GM12878 (cell line): Measurements from ENCODE around the gene OCA2. TPM values are rescaled to one million over a fixed set of nuclear protein-coding genes. Genes with fewer than 3 reads are reported as not detected.

Experiments used
- ATAC-seq: fragments of 200-7000 bp; cut with Tn5 transposase; 3 replicates; pipeline ENCODE4 v1.9.1; 2020; ENCODE audit warnings: mild to moderate bottlenecking, moderate library complexity
- BruUV-seq: library from RNA; stranded (reverse); fragments of 400-500 nt; replicated peaks from 2 replicates; lab custom pipeline; 2021; lab: Mats Ljungman, UMichigan
- CTCF ChIA-PET: fragments of 300-600 bp; sonication (Branson Sonifier 250); formaldehyde crosslinking; extraction: SDS; loops from one replicate; lab custom pipeline; 2021; ENCODE audit warnings: inconsistent platforms; lab: Yijun Ruan, JAX
- POLR2A ChIA-PET: fragments of 350-600 bp; formaldehyde crosslinking; extraction: SDS; loops from one replicate; lab custom pipeline; 2021; ENCODE audit warnings: inconsistent platforms; lab: Charles Lee
- RAD21 ChIA-PET: fragments of 300-600 bp; sonication (Branson Sonifier 250); formaldehyde crosslinking; loops from one replicate; lab custom pipeline; 2023; ENCODE audit warnings: antibody characterized with exemption; ENCODE audit not compliant: unreplicated experiment; lab: Charles Lee
- SMC1A ChIA-PET: fragments of 300-600 bp; sonication (Branson Sonifier 250); formaldehyde crosslinking; loops from one replicate; lab custom pipeline; 2023; ENCODE audit not compliant: unreplicated experiment, uncharacterized antibody; lab: Charles Lee
- DNase-seq: peaks from one replicate; pipeline ENCODE4 v3.0.0-alpha.2; 2011; ENCODE audit warnings: low read depth, low spot score
- FAIRE-seq: peaks from 3 replicates; lab custom pipeline; 2011; peaks lifted over from hg19 to GRCh38; lab: Jason Lieb, UNC
- H2AFZ ChIP-seq: 2 replicates; pipeline ENCODE4 v1.6.0; 2011; ENCODE audit warnings: low read depth, low read length, control low read depth; ENCODE audit not compliant: control insufficient read depth
- H3K27ac ChIP-seq: 2 replicates; pipeline ENCODE4 v1.5.1; 2011; ENCODE audit warnings: control low read depth; ENCODE audit not compliant: control insufficient read depth, insufficient read depth
- H3K27me3 ChIP-seq, 2 experiments: replicated peaks in 1 of 2; 2 replicates each; pipeline versions ENCODE4 v1.6.0 to v1.6.1; 2011; ENCODE audit warnings: low read length in 1 of 2; ENCODE audit not compliant: control insufficient read depth in 2 of 2, insufficient read depth in 2 of 2
- H3K36me3 ChIP-seq, 2 experiments: 2 replicates each; pipeline ENCODE4 v1.5.1; 2011; ENCODE audit warnings: low read length in 1 of 2; ENCODE audit not compliant: control insufficient read depth in 2 of 2, insufficient read depth in 2 of 2
- H3K4me1 ChIP-seq: 2 replicates; pipeline ENCODE4 v1.6.1; 2011; ENCODE audit warnings: mild to moderate bottlenecking, low read length, moderate library complexity, mixed read lengths; ENCODE audit not compliant: control insufficient read depth, insufficient read depth
- H3K4me2 ChIP-seq: 2 replicates; pipeline ENCODE4 v1.6.0; 2011; ENCODE audit warnings: control low read depth; ENCODE audit not compliant: control insufficient read depth, insufficient read depth
- H3K4me3 ChIP-seq: fragments of 200-600 bp; sonication (generic); 2 replicates; pipeline ENCODE4 v1.5.1; 2016
- H3K79me2 ChIP-seq: 2 replicates; pipeline ENCODE4 v1.6.0; 2011; ENCODE audit warnings: low read length; ENCODE audit not compliant: control insufficient read depth, insufficient read depth
- H3K9ac ChIP-seq: 2 replicates; pipeline ENCODE4 v1.8.0; 2011; ENCODE audit warnings: low read length, control low read depth, mixed read lengths; ENCODE audit not compliant: control insufficient read depth, insufficient read depth
- H3K9me3 ChIP-seq: replicated peaks from 3 replicates; pipeline ENCODE4 v1.5.1; 2011; ENCODE audit warnings: mild to moderate bottlenecking, low read length; ENCODE audit not compliant: control insufficient read depth, insufficient read depth
- H4K20me1 ChIP-seq: 2 replicates; pipeline ENCODE4 v1.6.0; 2011; ENCODE audit not compliant: control insufficient read depth, insufficient read depth
- EGR1 ChIP-seq, 2 experiments: IDR thresholded peaks; 1 replicate in 1 of 2; 2 replicates in 1 of 2; pipeline ENCODE4 v1.6.1; 2011 to 2012; ENCODE audit warnings: low read depth in 2 of 2, low read length in 2 of 2, borderline replicate concordance in 1 of 2, mild to moderate bottlenecking in 1 of 2, moderate library complexity in 1 of 2
- ESRRA ChIP-seq: IDR thresholded peaks from 2 replicates; pipeline ENCODE4 v1.6.1; 2012; ENCODE audit warnings: mild to moderate bottlenecking, low read length, improper control_type of control experiment
- EZH2 ChIP-seq: IDR thresholded peaks from 2 replicates; pipeline ENCODE4 v1.6.1; 2012; ENCODE audit warnings: low read depth, mild to moderate bottlenecking, control low read depth, inconsistent platforms, low read length, borderline replicate concordance; ENCODE audit not compliant: control insufficient read depth
- FOS ChIP-seq: IDR thresholded peaks from 3 replicates; pipeline ENCODE4 v1.6.1; 2011; ENCODE audit warnings: borderline replicate concordance; ENCODE audit not compliant: insufficient read length; ENCODE audit errors: extremely low read depth
- NFYB ChIP-seq: IDR thresholded peaks from 2 replicates; pipeline ENCODE4 v1.6.1; 2011; ENCODE audit warnings: low read depth, mild to moderate bottlenecking, low read length, improper control_type of control experiment, moderate library complexity; ENCODE audit not compliant: insufficient read depth
- POLR2AphosphoS2 ChIP-seq: IDR thresholded peaks from 2 replicates; pipeline ENCODE4 v1.6.1; 2011; ENCODE audit warnings: low read depth, mild to moderate bottlenecking, low read length, improper control_type of control experiment, moderate library complexity
- WGBS: methylation state at CpG from one replicate; pipeline ENCODE4 v1.1.6; 2016; ENCODE audit warnings: low lambda C conversion rate; ENCODE audit not compliant: insufficient replicate concordance, insufficient coverage; ENCODE audit errors: missing lambda C conversion rate; 5-methylcytosine and 5-hydroxymethylcytosine counted together
- in situ Hi-C: fragments of 300-500 bp; cut with MboI; formaldehyde crosslinking; loops from 9 replicates; pipeline ENCODE4 v1.14.3; 2018; ENCODE audit warnings: mixed read lengths
- intact Hi-C: fragments of 100-400 bp; cut with micrococcal nuclease; formaldehyde crosslinking; loops from one replicate; pipeline ENCODE4 v1.14.2; 2022; ENCODE audit not compliant: unreplicated experiment
- polyA plus RNA-seq, 11 experiments: library from polyadenylated mRNA; depleted of rRNA in 4 of 11; unstranded in 6 of 11; stranded (reverse) in 5 of 11; fragments of >200 nt; fragmentation: Nextera tagmentation in 4 of 11; fragmentation: Illumina TruSeq in 1 of 11; extraction: Ambion mirVana in 4 of 11; extraction: Trizol in 1 of 11; gene quantifications; 1 replicate in 1 of 11; 2 replicates in 10 of 11; pipeline versions ENCODE4 v1.2.1 to v1.2.3, GENCODE V29; 2011 to 2016; ENCODE audit warnings: inconsistent platforms in 2 of 11, missing spikeins in 2 of 11, low read depth in 1 of 11
- total RNA-seq, 4 experiments: library from RNA; depleted of rRNA in 3 of 4; stranded (reverse); fragments of >200 nt in 3 of 4; fragmentation: Illumina TruSeq in 1 of 4; extraction: Trizol in 1 of 4; gene quantifications; 2 replicates each; pipeline versions ENCODE4 v1.2.1 to v1.2.3, GENCODE V29; 2013 to 2021
- TF ChIP-seq, protein P1 (sequence below): fragments of 450-650 bp; IDR thresholded peaks from 2 replicates; pipeline ENCODE4 v1.6.1; 2017; ENCODE audit warnings: antibody characterized with exemption, mild to moderate bottlenecking, moderate library complexity

OCA2 gene
- total and polyA plus RNA-seq, 10 of the 15 experiments (the other 5 are each of a cell fraction or from before 2014, with no cell fraction given) = 0.04 to 1.8 TPM; not detected in 8

GRCh38 chr15:28078191-28078719, 20.9 kb downstream of the OCA2 start:
- RAD21 ChIA-PET = no interaction called here
- intact Hi-C loops = no loop called here

More at GRCh38 chr15:28078191-28078719, 20.9 kb downstream of the OCA2 start:
- Histone ChIP-seq H2AFZ (no peak overlapping the region), H3K27me3 (no peaks in the 10 kb centered on the region), H3K36me3 (no peaks in the 10 kb centered on the region), H3K9me3 (no peaks in the 10 kb centered on the region), H3K4me1 (no peaks in the 10 kb centered on the region)
- CTCF ChIA-PET = no interaction called here
- BruUV-seq = no TSS peak
- 0% methylated on average over 1 of the region's 1 CpG for WGBS
- POLR2A ChIA-PET = no interaction called here
- TF ChIP-seq EGR1 (IDR thresholded peaks at IDR 0.05; ENCODE audit: borderline replicate concordance in 1 of 2, low read depth in 2 of 2, low read length in 2 of 2) (no peak), EZH2 (no peak), POLR2AphosphoS2 (no peak), ESRRA (no peak), NFYB (no peak), FOS (no peak)
- TF ChIP-seq, protein P1, sequence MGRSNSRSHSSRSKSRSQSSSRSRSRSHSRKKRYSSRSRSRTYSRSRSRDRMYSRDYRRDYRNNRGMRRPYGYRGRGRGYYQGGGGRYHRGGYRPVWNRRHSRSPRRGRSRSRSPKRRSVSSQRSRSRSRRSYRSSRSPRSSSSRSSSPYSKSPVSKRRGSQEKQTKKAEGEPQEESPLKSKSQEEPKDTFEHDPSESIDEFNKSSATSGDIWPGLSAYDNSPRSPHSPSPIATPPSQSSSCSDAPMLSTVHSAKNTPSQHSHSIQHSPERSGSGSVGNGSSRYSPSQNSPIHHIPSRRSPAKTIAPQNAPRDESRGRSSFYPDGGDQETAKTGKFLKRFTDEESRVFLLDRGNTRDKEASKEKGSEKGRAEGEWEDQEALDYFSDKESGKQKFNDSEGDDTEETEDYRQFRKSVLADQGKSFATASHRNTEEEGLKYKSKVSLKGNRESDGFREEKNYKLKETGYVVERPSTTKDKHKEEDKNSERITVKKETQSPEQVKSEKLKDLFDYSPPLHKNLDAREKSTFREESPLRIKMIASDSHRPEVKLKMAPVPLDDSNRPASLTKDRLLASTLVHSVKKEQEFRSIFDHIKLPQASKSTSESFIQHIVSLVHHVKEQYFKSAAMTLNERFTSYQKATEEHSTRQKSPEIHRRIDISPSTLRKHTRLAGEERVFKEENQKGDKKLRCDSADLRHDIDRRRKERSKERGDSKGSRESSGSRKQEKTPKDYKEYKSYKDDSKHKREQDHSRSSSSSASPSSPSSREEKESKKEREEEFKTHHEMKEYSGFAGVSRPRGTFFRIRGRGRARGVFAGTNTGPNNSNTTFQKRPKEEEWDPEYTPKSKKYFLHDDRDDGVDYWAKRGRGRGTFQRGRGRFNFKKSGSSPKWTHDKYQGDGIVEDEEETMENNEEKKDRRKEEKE = no peak
- TF ChIP-seq, all 136 proteins: peak for 0
- Histone ChIP-seq H3K9ac (no peak overlapping the region), H3K27ac (no peak overlapping the region), H4K20me1 (no peaks in the 10 kb centered on the region), H3K79me2 (no peaks in the 10 kb centered on the region), H3K4me2 (no peak overlapping the region), H3K4me3 (no peak overlapping the region)
- DNase-seq = no peak
- no peak for FAIRE-seq
- SMC1A ChIA-PET = interaction anchor here (0.5 kb wide), 1 partner anchor 1368 kb away, joined by 3 read pairs; no protein-coding TSS in a partner anchor
- in situ Hi-C loops = no loop called here
- ATAC-seq = no peak
